NCI-H2081 (cell line): Measurements from ENCODE around the gene SLC25A33.
"Not testable (repeated sequence)": the region's sequence is repeated elsewhere in the genome, so short reads cannot be mapped to it uniquely, and the experiment has no call there.

Source experiments
- DNase-seq, 2 experiments: peaks; one replicate each; lab custom pipeline; 2025; lab: John Stamatoyannopoulos, UW

Gene SLC25A33

GRCh38 chr1:9539165-9539828 is at the start of gene SLC25A33:
SLC25A33 (plus strand) TSS chr1:9539465; CDS start chr1:9539692, 227 bp downstream.
- peak; percentile 96 for DNase-seq

GRCh38 chr1:9490605-9491339 is 48.5 kb upstream of the SLC25A33 start:
- peak; percentile 65 to 73 for DNase-seq

- no peak for DNase-seq
These were observed 45.9 kb upstream of the SLC25A33 start for GRCh38 chr1:9493326-9493725.

- DNase-seq: peak; percentile 65 to 72
These were observed 44.1 kb upstream of the SLC25A33 start for GRCh38 chr1:9494936-9495758.

- DNase-seq: no peak
These were observed 43.4 kb upstream of the SLC25A33 start for GRCh38 chr1:9495854-9496374.

GRCh38 chr1:9500756-9501754 is 38.2 kb upstream of the SLC25A33 start:
- DNase-seq: no peak

GRCh38 chr1:9503001-9503675 is 36.1 kb upstream of the SLC25A33 start:
- DNase-seq: no peak

- no peak for DNase-seq
These were observed 34.1 kb upstream of the SLC25A33 start for GRCh38 chr1:9505143-9505542.

GRCh38 chr1:9506901-9507300 is 32.4 kb upstream of the SLC25A33 start:
- DNase-seq: no peak

- DNase-seq: no peak
These were observed 29.1 kb upstream of the SLC25A33 start for GRCh38 chr1:9510130-9510529.

GRCh38 chr1:9515550-9515949 is 23.7 kb upstream of the SLC25A33 start:
- DNase-seq: not testable (repeated sequence)

- DNase-seq: no peak
These were observed 20.7 kb upstream of the SLC25A33 start for GRCh38 chr1:9518454-9518998.

- DNase-seq: no peak
These were observed 18.9 kb upstream of the SLC25A33 start for GRCh38 chr1:9520411-9520810.

- DNase-seq: no peak
These were observed 10.1 kb upstream of the SLC25A33 start for GRCh38 chr1:9529190-9529589.

- DNase-seq: no peak
These were observed 8.9 kb upstream of the SLC25A33 start for GRCh38 chr1:9530320-9530719.

GRCh38 chr1:9534953-9535352 is 4.3 kb upstream of the SLC25A33 start:
- DNase-seq: no peak

- DNase-seq: no peak
These were observed 3.0 kb upstream of the SLC25A33 start for GRCh38 chr1:9536301-9536700.

GRCh38 chr1:9537863-9538668 is 1.2 kb upstream of the SLC25A33 start:
- DNase-seq: peak in 1 of 2 experiments; percentile 33

- DNase-seq: no peak
These were observed 548 bp upstream of the SLC25A33 start for GRCh38 chr1:9538669-9539164.
